Keratinocyte (primary cell): Measurements from ENCODE around the gene FCF1. TPM values are rescaled to one million over a fixed set of nuclear protein-coding genes. Genes with fewer than 3 reads are reported as not detected.

Experiments used
- DNase-seq: peaks from one replicate; pipeline ENCODE4 v3.0.0-alpha.2; 2011; ENCODE audit warnings: low read depth, missing footprints, low spot score
- FAIRE-seq: peaks from 2 replicates; lab custom pipeline; 2011; peaks lifted over from hg19 to GRCh38; lab: Jason Lieb, UNC
- H2AFZ ChIP-seq: 2 replicates; pipeline ENCODE4 v1.6.0; 2012; ENCODE audit warnings: low read length, control low read depth, inconsistent platforms; ENCODE audit not compliant: control insufficient read depth
- H3K27ac ChIP-seq: 2 replicates; pipeline ENCODE4 v1.5.1; 2011; ENCODE audit warnings: low read length; ENCODE audit not compliant: control insufficient read depth, insufficient read depth
- H3K27me3 ChIP-seq: 3 replicates; pipeline ENCODE4 v1.6.0; 2011; ENCODE audit warnings: low read length; ENCODE audit not compliant: control insufficient read depth, insufficient read depth; ENCODE audit errors: extremely low read depth
- H3K36me3 ChIP-seq, 2 experiments: 2 replicates in 1 of 2; 3 replicates in 1 of 2; pipeline ENCODE4 v1.5.1; 2011; ENCODE audit warnings: low read length in 2 of 2, mild to moderate bottlenecking in 1 of 2; ENCODE audit not compliant: control insufficient read depth in 2 of 2, insufficient read depth in 2 of 2; ENCODE audit errors: extremely low read depth in 1 of 2
- H3K4me1 ChIP-seq: 3 replicates; pipeline ENCODE4 v1.5.1; 2011; ENCODE audit warnings: low read length; ENCODE audit not compliant: control insufficient read depth, insufficient read depth; ENCODE audit errors: extremely low read depth
- H3K4me2 ChIP-seq: 3 replicates; pipeline ENCODE4 v1.6.0; 2011; ENCODE audit warnings: low read depth, low read length; ENCODE audit not compliant: control insufficient read depth, insufficient read depth; ENCODE audit errors: extremely low read depth
- H3K4me3 ChIP-seq, 3 experiments: fragments of 200-600 bp in 1 of 3; sonication (generic) in 1 of 3; 2 replicates in 2 of 3; 3 replicates in 1 of 3; pipeline ENCODE4 v1.5.1; 2011 to 2016; ENCODE audit warnings: low read length in 3 of 3, mild to moderate bottlenecking in 3 of 3, control low read depth in 2 of 3, inconsistent platforms in 1 of 3, low read depth in 1 of 3, mixed read lengths in 1 of 3, mixed run types in 1 of 3, moderate library complexity in 1 of 3; ENCODE audit not compliant: control insufficient read depth in 2 of 3, insufficient read depth in 2 of 3; ENCODE audit errors: extremely low read depth in 1 of 3
- H3K79me2 ChIP-seq: 2 replicates; pipeline ENCODE4 v1.6.0; 2012; ENCODE audit warnings: low read length; ENCODE audit not compliant: control insufficient read depth, insufficient read depth
- H3K9ac ChIP-seq: 3 replicates; pipeline ENCODE4 v1.6.0; 2011; ENCODE audit warnings: low read length; ENCODE audit not compliant: control insufficient read depth, insufficient read depth; ENCODE audit errors: extremely low read depth
- H3K9me1 ChIP-seq: 3 replicates; pipeline ENCODE4 v1.6.0; 2011; ENCODE audit warnings: low read length; ENCODE audit not compliant: control insufficient read depth, insufficient read depth; ENCODE audit errors: extremely low read depth
- H3K9me3 ChIP-seq: 2 replicates; pipeline ENCODE4 v1.5.1; 2012; ENCODE audit warnings: low read depth, low read length; ENCODE audit not compliant: control insufficient read depth
- H4K20me1 ChIP-seq: 3 replicates; pipeline ENCODE4 v1.6.0; 2011; ENCODE audit warnings: low read length; ENCODE audit not compliant: control insufficient read depth, insufficient read depth; ENCODE audit errors: extremely low read depth
- CTCF ChIP-seq, 3 experiments: IDR thresholded peaks in 1 of 3; conservative IDR thresholded peaks in 1 of 3; optimal IDR thresholded peaks in 1 of 3; 2 replicates in 2 of 3; 3 replicates in 1 of 3; pipeline versions ENCODE3 to v1.5.1; 2011; ENCODE audit warnings: low read length in 3 of 3, mild to moderate bottlenecking in 3 of 3, moderate library complexity in 2 of 3, control low read depth in 1 of 3, inconsistent platforms in 1 of 3; ENCODE audit not compliant: insufficient read depth in 2 of 3; ENCODE audit errors: extremely low read depth in 1 of 3
- EZH2 ChIP-seq: IDR thresholded peaks from one replicate; pipeline ENCODE4 v1.6.1; 2012; ENCODE audit warnings: inconsistent platforms, mild to moderate bottlenecking, low read length, moderate library complexity
- dilution Hi-C: fragments of 300-500 bp; cut with MboI; formaldehyde crosslinking; loops from one replicate; pipeline ENCODE4 v1.7.0; 2020; ENCODE audit warnings: low sequenced_read_pairs; ENCODE audit not compliant: extremely low pct_ligation_motif_present
- polyA plus RNA-seq, 5 experiments: library from polyadenylated mRNA; depleted of rRNA in 3 of 5; stranded (reverse) in 3 of 5; stranded (forward) in 1 of 5; unstranded in 1 of 5; fragments of >200 nt; gene quantifications; 1 replicate in 1 of 5; 2 replicates in 3 of 5; 3 replicates in 1 of 5; pipeline versions ENCODE4 v1.2.1 to v1.2.3, GENCODE V29; 2011 to 2012; ENCODE audit warnings: missing spikeins in 2 of 5, low read depth in 1 of 5, low replicate concordance in 1 of 5

FCF1 gene
- polyA plus RNA-seq, 1 donor (not counting 4 experiments of a cell fraction or from before 2014, with no cell fraction given): 86.8 TPM

GRCh38 chr14:74682169-74682952, 30.6 kb upstream of the FCF1 start:
- H3K36me3 ChIP-seq: peaks cover 13 to 34% of the 10 kb centered on the region in 2 experiments
- dilution Hi-C loops: no loop called here

GRCh38 chr14:74683406-74683805, 29.5 kb upstream of the FCF1 start:
- Histone ChIP-seq H3K4me1 (no peaks in the 10 kb centered on the region), H3K79me2 (no peaks in the 10 kb centered on the region), H2AFZ (no peak overlapping the region), H3K27ac (no peak overlapping the region), H3K9me3 (no peaks in the 10 kb centered on the region), H3K9me1 (no peaks in the 10 kb centered on the region), H3K36me3 (peaks cover 15 to 30% of the 10 kb centered on the region in 2 experiments), H3K4me2 (no peak overlapping the region), H3K9ac (no peak overlapping the region), H3K4me3 (no peak overlapping the region), H3K27me3 (no peaks in the 10 kb centered on the region), H4K20me1 (no peaks in the 10 kb centered on the region)
- dilution Hi-C loops: no loop called here
- FAIRE-seq (no peak), DNase-seq (no peak)
- no peak for TF ChIP-seq CTCF (optimal IDR thresholded peaks at IDR 0.05 in 1 of 3, IDR thresholded peaks at IDR 0.05 in 1 of 3, conservative IDR thresholded peaks at IDR 0.05 in 1 of 3; ENCODE audit: extremely low read depth in 1 of 3, insufficient read depth in 2 of 3, low read length in 3 of 3)
- no peak for TF ChIP-seq EZH2

More at GRCh38 chr14:74682169-74682952, 30.6 kb upstream of the FCF1 start:
- Histone ChIP-seq H2AFZ (no peak overlapping the region), H3K79me2 (no peaks in the 10 kb centered on the region), H3K4me3 (no peak overlapping the region), H3K9me3 (no peaks in the 10 kb centered on the region), H3K27ac (no peak overlapping the region), H3K9me1 (no peaks in the 10 kb centered on the region), H3K4me1 (no peaks in the 10 kb centered on the region), H3K27me3 (no peaks in the 10 kb centered on the region), H3K9ac (no peak overlapping the region), H4K20me1 (no peaks in the 10 kb centered on the region), H3K4me2 (no peak overlapping the region)
- TF ChIP-seq EZH2: no peak
- TF ChIP-seq CTCF (optimal IDR thresholded peaks at IDR 0.05 in 1 of 3, IDR thresholded peaks at IDR 0.05 in 1 of 3, conservative IDR thresholded peaks at IDR 0.05 in 1 of 3; ENCODE audit: extremely low read depth in 1 of 3, insufficient read depth in 2 of 3, low read length in 3 of 3): no peak
- FAIRE-seq (no peak), DNase-seq (no peak)
